K562 (cell line): ENCODE results near the gene SERPINH1. TPM values are rescaled to one million over a fixed set of nuclear protein-coding genes. Genes with fewer than 3 reads are reported as not detected.

Experiments
- BDP1 ChIP-seq: IDR thresholded peaks from 3 replicates; pipeline ENCODE4 v1.6.1; 2011; ENCODE audit not compliant: insufficient read length, insufficient read depth
- CHCHD3 ChIP-seq: fragments of 250-450 bp; sonication (Bioruptor Pico); IDR thresholded peaks from 2 replicates; pipeline ENCODE4 v2.1.2; 2022; ENCODE audit warnings: mild to moderate bottlenecking
- KAT7 ChIP-seq: sonication (generic); formaldehyde crosslinking; IDR thresholded peaks from 2 replicates; pipeline ENCODE4 v1.8.0; 2022; ENCODE audit warnings: missing genetic modification reagents, mild to moderate bottlenecking, borderline replicate concordance
- KDM1A ChIP-seq, 2 experiments: fragments of 450-650 bp; IDR thresholded peaks; 2 replicates each; pipeline ENCODE4 v1.6.1; 2016; ENCODE audit warnings: mild to moderate bottlenecking in 2 of 2
- KDM5B ChIP-seq: fragments of 200-600 bp; sonication (generic); IDR thresholded peaks from 2 replicates; pipeline ENCODE4 v1.6.1; 2012; ENCODE audit warnings: low read depth, mild to moderate bottlenecking, moderate library complexity, low read length, control low read depth, inconsistent platforms; ENCODE audit not compliant: insufficient replicate concordance
- MAFF ChIP-seq: IDR thresholded peaks from 2 replicates; pipeline ENCODE4 v1.6.1; 2012; ENCODE audit warnings: low read length, improper control_type of control experiment
- MLX ChIP-seq, 2 experiments: fragments of 450-650 bp in 1 of 2; sonication (generic) in 1 of 2; formaldehyde crosslinking; conservative IDR thresholded peaks; 2 replicates each; pipeline versions ENCODE4 v1.4.0 to v1.8.1; 2020 to 2022; ENCODE audit warnings: mild to moderate bottlenecking in 1 of 2, missing genetic modification reagents in 1 of 2
- NFE2 ChIP-seq: IDR thresholded peaks from 2 replicates; pipeline ENCODE4 v1.6.1; 2014; ENCODE audit warnings: antibody characterized with exemption, low read depth
- NR0B1 ChIP-seq: fragments of 450-650 bp; IDR thresholded peaks from one replicate; pipeline ENCODE4 v1.6.1; 2018; ENCODE audit warnings: mild to moderate bottlenecking, moderate library complexity; ENCODE audit not compliant: partially characterized antibody
- PHTF2 ChIP-seq: fragments of 250-450 bp; sonication (Bioruptor Pico); IDR thresholded peaks from 2 replicates; pipeline ENCODE4 v1.5.0; 2021; ENCODE audit warnings: mild to moderate bottlenecking
- RAD21 ChIP-seq, 2 experiments: fragments of 250-450 bp in 1 of 2; fragments of 450-650 bp in 1 of 2; sonication (Bioruptor Pico) in 1 of 2; formaldehyde crosslinking in 1 of 2; IDR thresholded peaks in 1 of 2; conservative IDR thresholded peaks in 1 of 2; 2 replicates each; pipeline versions ENCODE4 v1.4.0 to v1.8.0; 2020 to 2022; ENCODE audit warnings: mild to moderate bottlenecking in 2 of 2, moderate library complexity in 1 of 2
- RBM25 ChIP-seq: fragments of 200-400 bp; formaldehyde crosslinking; IDR thresholded peaks from 2 replicates; pipeline ENCODE4 v1.6.1; 2018; ENCODE audit warnings: low read length, low read depth, moderate library complexity; ENCODE audit not compliant: severe bottlenecking
- SIRT6 ChIP-seq: IDR thresholded peaks from one replicate; pipeline ENCODE4 v1.6.1; 2012; ENCODE audit warnings: low read depth, mild to moderate bottlenecking, control low read depth, inconsistent platforms, low read length, moderate library complexity
- SOX6 ChIP-seq: fragments of 450-650 bp; IDR thresholded peaks from 2 replicates; pipeline ENCODE4 v1.6.1; 2014; ENCODE audit warnings: mild to moderate bottlenecking
- SREBF2 ChIP-seq: sonication (generic); formaldehyde crosslinking; IDR thresholded peaks from 2 replicates; pipeline ENCODE4 v1.4.0; 2020; ENCODE audit warnings: mild to moderate bottlenecking, missing genetic modification reagents
- ZFP36 ChIP-seq: fragments of 150-350 bp; IDR thresholded peaks from 2 replicates; pipeline ENCODE4 v1.6.1; 2018; ENCODE audit warnings: low read length, low read depth; ENCODE audit not compliant: partially characterized antibody
- ZKSCAN1 ChIP-seq: fragments of 150-350 bp; IDR thresholded peaks from 2 replicates; pipeline ENCODE4 v1.6.1; 2016; ENCODE audit warnings: low read depth, low read length
- ZNF124 ChIP-seq: sonication (generic); formaldehyde crosslinking; IDR thresholded peaks from 2 replicates; pipeline ENCODE4 v1.8.1; 2022; ENCODE audit warnings: missing genetic modification reagents
- ZNF282 ChIP-seq: sonication (generic); formaldehyde crosslinking; IDR thresholded peaks from 2 replicates; pipeline ENCODE4 v1.8.1; 2023; ENCODE audit warnings: missing genetic modification reagents
- ZNF764 ChIP-seq: fragments of 250-450 bp; sonication (Bioruptor Pico); IDR thresholded peaks from 2 replicates; pipeline ENCODE4 v1.4.0; 2020; ENCODE audit warnings: low read depth, mild to moderate bottlenecking, moderate library complexity
- polyA plus RNA-seq, 8 experiments: library from polyadenylated mRNA; depleted of rRNA in 4 of 8; stranded (reverse) in 5 of 8; unstranded in 3 of 8; fragments of >200 nt; fragmentation: Nextera tagmentation in 2 of 8; fragmentation: Illumina TruSeq in 1 of 8; extraction: Ambion mirVana in 2 of 8; extraction: Trizol in 1 of 8; gene quantifications; 2 replicates each; pipeline versions ENCODE4 v1.2.1 to v1.2.3, GENCODE V29; 2011 to 2014; ENCODE audit warnings: inconsistent platforms in 1 of 8, missing spikeins in 1 of 8
- total RNA-seq, 7 experiments: library from RNA; depleted of rRNA in 6 of 7; stranded (reverse); fragments of >200 nt in 6 of 7; fragmentation: Illumina TruSeq in 2 of 7; extraction: Trizol in 2 of 7; gene quantifications; 2 replicates each; pipeline versions ENCODE4 v1.2.1 to v1.2.3, GENCODE V29; 2011 to 2021; ENCODE audit warnings: low replicate concordance in 1 of 7
- TF ChIP-seq, protein P1 (sequence below): fragments of 450-650 bp; IDR thresholded peaks from 2 replicates; pipeline ENCODE4 v1.6.1; 2016; ENCODE audit warnings: antibody characterized with exemption
- TF ChIP-seq, protein P2 (sequence below), 2 experiments: fragments of 150-350 bp in 1 of 2; IDR thresholded peaks; 2 replicates each; pipeline ENCODE4 v1.6.1; 2012 to 2016; ENCODE audit warnings: low read depth in 2 of 2, low read length in 2 of 2, mild to moderate bottlenecking in 1 of 2, moderate library complexity in 1 of 2

Gene SERPINH1
- total and polyA plus RNA-seq, 9 of the 15 experiments (the other 6 are each of a cell fraction or from before 2014, with no cell fraction given): 2.8 to 106 (median 67.9) TPM

GRCh38 chr11:75527938-75528735 lies 33.9 kb upstream of the SERPINH1 start (continued):
- TF ChIP-seq NR0B1 (no peak), ZNF764 (CRISPR knock-in tag) (no peak), MAFF (no peak), ZFP36 (peak; percentile 94), KDM5B (peak; percentile 14), RAD21 (CRISPR knock-in tag; conservative IDR thresholded peaks at IDR 0.05 in 1 of 2, IDR thresholded peaks at IDR 0.05 in 1 of 2) (no peak), SOX6 (no peak), PHTF2 (CRISPR knock-in tag) (no peak), SIRT6 (no peak), NFE2 (no peak), MLX (CRISPR knock-in tag; conservative IDR thresholded peaks at IDR 0.05) (no peak), KDM1A (IDR thresholded peaks at IDR 0.05) (0 out of 4 replicates have a peak, but pooled peaks of 1 of the 2 experiments have one; percentile 35), ZKSCAN1 (peak; percentile 86), SREBF2 (CRISPR knock-in tag) (no peak), CHCHD3 (CRISPR knock-in tag) (no peak), RBM25 (peak; percentile 33), ZNF124 (CRISPR knock-in tag) (no peak), ZNF282 (CRISPR knock-in tag) (no peak), KAT7 (CRISPR knock-in tag) (no peak), BDP1 (no peak)
- TF ChIP-seq, protein P1, sequence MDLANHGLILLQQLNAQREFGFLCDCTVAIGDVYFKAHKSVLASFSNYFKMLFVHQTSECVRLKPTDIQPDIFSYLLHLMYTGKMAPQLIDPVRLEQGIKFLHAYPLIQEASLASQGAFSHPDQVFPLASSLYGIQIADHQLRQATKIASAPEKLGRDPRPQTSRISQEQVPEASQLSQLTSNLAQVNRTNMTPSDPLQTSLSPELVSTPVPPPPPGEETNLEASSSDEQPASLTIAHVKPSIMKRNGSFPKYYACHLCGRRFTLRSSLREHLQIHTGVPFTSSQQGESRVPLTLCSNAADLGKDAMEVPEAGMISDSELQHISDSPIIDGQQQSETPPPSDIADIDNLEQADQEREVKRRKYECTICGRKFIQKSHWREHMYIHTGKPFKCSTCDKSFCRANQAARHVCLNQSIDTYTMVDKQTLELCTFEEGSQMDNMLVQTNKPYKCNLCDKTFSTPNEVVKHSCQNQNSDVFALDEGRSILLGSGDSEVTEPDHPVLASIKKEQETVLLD: no peak
- TF ChIP-seq, protein P2, sequence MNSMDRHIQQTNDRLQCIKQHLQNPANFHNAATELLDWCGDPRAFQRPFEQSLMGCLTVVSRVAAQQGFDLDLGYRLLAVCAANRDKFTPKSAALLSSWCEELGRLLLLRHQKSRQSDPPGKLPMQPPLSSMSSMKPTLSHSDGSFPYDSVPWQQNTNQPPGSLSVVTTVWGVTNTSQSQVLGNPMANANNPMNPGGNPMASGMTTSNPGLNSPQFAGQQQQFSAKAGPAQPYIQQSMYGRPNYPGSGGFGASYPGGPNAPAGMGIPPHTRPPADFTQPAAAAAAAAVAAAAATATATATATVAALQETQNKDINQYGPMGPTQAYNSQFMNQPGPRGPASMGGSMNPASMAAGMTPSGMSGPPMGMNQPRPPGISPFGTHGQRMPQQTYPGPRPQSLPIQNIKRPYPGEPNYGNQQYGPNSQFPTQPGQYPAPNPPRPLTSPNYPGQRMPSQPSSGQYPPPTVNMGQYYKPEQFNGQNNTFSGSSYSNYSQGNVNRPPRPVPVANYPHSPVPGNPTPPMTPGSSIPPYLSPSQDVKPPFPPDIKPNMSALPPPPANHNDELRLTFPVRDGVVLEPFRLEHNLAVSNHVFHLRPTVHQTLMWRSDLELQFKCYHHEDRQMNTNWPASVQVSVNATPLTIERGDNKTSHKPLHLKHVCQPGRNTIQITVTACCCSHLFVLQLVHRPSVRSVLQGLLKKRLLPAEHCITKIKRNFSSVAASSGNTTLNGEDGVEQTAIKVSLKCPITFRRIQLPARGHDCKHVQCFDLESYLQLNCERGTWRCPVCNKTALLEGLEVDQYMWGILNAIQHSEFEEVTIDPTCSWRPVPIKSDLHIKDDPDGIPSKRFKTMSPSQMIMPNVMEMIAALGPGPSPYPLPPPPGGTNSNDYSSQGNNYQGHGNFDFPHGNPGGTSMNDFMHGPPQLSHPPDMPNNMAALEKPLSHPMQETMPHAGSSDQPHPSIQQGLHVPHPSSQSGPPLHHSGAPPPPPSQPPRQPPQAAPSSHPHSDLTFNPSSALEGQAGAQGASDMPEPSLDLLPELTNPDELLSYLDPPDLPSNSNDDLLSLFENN (IDR thresholded peaks at IDR 0.05; ENCODE audit: low read depth in 2 of 2, low read length in 2 of 2): no peak
- TF ChIP-seq, all 486 proteins: peak for 7
